HFFc6 (cell line): ENCODE data around the gene C12orf76. TPM values are rescaled to one million over a fixed set of nuclear protein-coding genes. Genes with fewer than 3 reads are reported as not detected.

Experiments used
- DNase-seq: peaks from one replicate; pipeline ENCODE4 v3.0.0-alpha.2; 2018
- H3K27ac Mint-ChIP-seq: 2 replicates; pipeline ENCODE4 v1.8.0; 2020; ENCODE audit warnings: mild to moderate bottlenecking, mixed read lengths
- H3K27me3 Mint-ChIP-seq: 2 replicates; pipeline ENCODE4 v1.8.0; 2021; ENCODE audit warnings: mild to moderate bottlenecking, moderate library complexity, mixed read lengths; ENCODE audit not compliant: insufficient read depth
- H3K36me3 Mint-ChIP-seq: 2 replicates; pipeline ENCODE4 v1.8.0; 2021; ENCODE audit warnings: low read depth, mixed read lengths
- H3K4me1 Mint-ChIP-seq: 2 replicates; pipeline ENCODE4 v1.8.0; 2020; ENCODE audit warnings: low read depth, mixed read lengths
- H3K4me3 Mint-ChIP-seq: 2 replicates; pipeline ENCODE4 v1.8.0; 2020; ENCODE audit warnings: mild to moderate bottlenecking, moderate library complexity, mixed read lengths
- H3K9me3 Mint-ChIP-seq: 2 replicates; pipeline ENCODE4 v1.8.0; 2020; ENCODE audit warnings: mild to moderate bottlenecking, mixed read lengths
- CTCF ChIP-seq: fragments of 200-600 bp; sonication (generic); IDR thresholded peaks from 2 replicates; pipeline ENCODE4 v1.5.0; 2021; ENCODE audit warnings: antibody characterized with exemption, mild to moderate bottlenecking
- total RNA-seq, 6 experiments: library from RNA; stranded (reverse); fragmentation: NEBNext Ultra II Directional; extraction: Animal tissue kit (Norgen Biotek cat#: 25700); gene quantifications; 2 replicates in 1 of 6; 3 replicates in 5 of 6; pipeline ENCODE4 v1.2.3, GENCODE V29; 2021

C12orf76 gene
- total RNA-seq, 6 experiments from 2014 or later = 4.2 to 5.8 (median 4.6) TPM

- DNase-seq = peak; percentile 13
- no peak overlapping the region for H3K27ac Mint-ChIP-seq
- H3K9me3 Mint-ChIP-seq = no peaks in the 10 kb centered on the region
- H3K4me3 Mint-ChIP-seq = no peak overlapping the region
- TF ChIP-seq CTCF = no peak
- H3K27me3 Mint-ChIP-seq = peaks cover 17% of the 10 kb centered on the region
- no peaks in the 10 kb centered on the region for H3K36me3 Mint-ChIP-seq
- H3K4me1 Mint-ChIP-seq = peaks cover 5% of the 10 kb centered on the region
These were observed 36.1 kb upstream of the C12orf76 start for GRCh38 chr12:110084314-110085015.

- Mint-ChIP-seq H3K9me3 (no peaks in the 10 kb centered on the region), H3K4me3 (no peak overlapping the region), H3K36me3 (no peaks in the 10 kb centered on the region), H3K27ac (no peak overlapping the region), H3K4me1 (peaks cover 6% of the 10 kb centered on the region), H3K27me3 (peaks cover 9% of the 10 kb centered on the region)
- no peak for DNase-seq
- no peak for TF ChIP-seq CTCF
These were observed 32.1 kb upstream of the C12orf76 start for GRCh38 chr12:110080410-110080809.

GRCh38 chr12:110079477-110080400 is 31.4 kb upstream of the C12orf76 start:
- peaks cover 6% of the 10 kb centered on the region for H3K4me1 Mint-ChIP-seq
- no peaks in the 10 kb centered on the region for H3K9me3 Mint-ChIP-seq
- H3K4me3 Mint-ChIP-seq = no peak overlapping the region; the same call in 1 of the 2 replicates
- no peak for TF ChIP-seq CTCF
- no peak for DNase-seq
- no peaks in the 10 kb centered on the region for H3K36me3 Mint-ChIP-seq
- no peak overlapping the region for H3K27ac Mint-ChIP-seq
- peaks cover 9% of the 10 kb centered on the region for H3K27me3 Mint-ChIP-seq

- no peak for TF ChIP-seq CTCF
- no peak for DNase-seq
- H3K36me3 Mint-ChIP-seq = no peaks in the 10 kb centered on the region
- peaks cover 17% of the 10 kb centered on the region for H3K4me1 Mint-ChIP-seq
- peaks cover 5% of the 10 kb centered on the region; the same call in 1 of the 2 replicates for H3K27me3 Mint-ChIP-seq
- H3K27ac Mint-ChIP-seq = no peak overlapping the region
- no peaks in the 10 kb centered on the region for H3K9me3 Mint-ChIP-seq
- no peak overlapping the region for H3K4me3 Mint-ChIP-seq
These were observed 29.5 kb upstream of the C12orf76 start for GRCh38 chr12:110077800-110078199.

GRCh38 chr12:110075880-110076279 is 27.6 kb upstream of the C12orf76 start:
- H3K4me1 Mint-ChIP-seq = peaks cover 18% of the 10 kb centered on the region
- H3K4me3 Mint-ChIP-seq = no peak overlapping the region
- DNase-seq = no peak
- TF ChIP-seq CTCF = no peak
- no peak overlapping the region for H3K27ac Mint-ChIP-seq
- H3K27me3 Mint-ChIP-seq = peaks cover 9% of the 10 kb centered on the region
- no peaks in the 10 kb centered on the region for H3K9me3 Mint-ChIP-seq
- H3K36me3 Mint-ChIP-seq = no peaks in the 10 kb centered on the region
